ENCODE data around the gene COX6B2. TPM values are rescaled to one million over a fixed set of nuclear protein-coding genes. Genes with fewer than 3 reads are reported as not detected.
A peak's percentile ranks its signal among the peaks of the same experiment; 100 is the strongest.
"Not testable (repeated sequence)": the region's sequence is repeated elsewhere in the genome, so short reads cannot be mapped to it uniquely, and the experiment has no call there.

Gene COX6B2
- total RNA-seq, 1 donor from 2014 or later: not detected

DNA sequence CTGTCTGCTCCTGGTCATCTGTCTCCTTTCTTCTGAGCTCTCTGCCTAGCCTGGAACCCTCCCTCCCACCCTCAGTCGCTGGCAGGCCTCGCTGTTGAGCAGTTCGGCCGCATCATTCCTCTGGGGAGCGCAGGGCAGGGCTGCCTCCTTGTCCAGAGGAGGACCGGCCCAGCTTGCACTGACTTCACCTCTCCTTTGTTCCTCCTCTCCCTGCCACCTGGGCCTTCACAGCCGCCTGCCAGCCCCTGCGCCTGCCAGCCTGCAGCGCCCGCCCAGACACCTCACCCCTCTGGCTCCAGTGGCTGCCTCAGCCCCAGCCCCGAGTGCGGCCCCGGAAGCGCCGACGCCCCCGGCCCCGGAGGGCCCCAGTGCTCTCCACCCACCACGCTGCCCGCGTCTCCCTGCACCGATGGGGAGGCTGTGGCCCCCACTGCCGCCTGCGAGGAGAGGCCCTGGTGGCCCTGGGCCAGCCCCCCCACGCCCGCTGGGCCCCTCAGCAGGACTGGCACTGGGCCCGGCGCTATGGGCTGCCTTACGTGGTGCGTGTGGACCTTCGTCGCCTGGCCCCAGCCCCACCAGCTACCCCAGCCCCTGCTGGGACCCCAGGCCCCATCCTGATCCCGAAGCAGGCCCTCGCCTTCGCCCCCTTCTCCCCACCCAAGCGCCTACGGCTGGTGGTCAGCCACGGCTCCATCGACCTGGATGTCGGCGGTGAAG, 7.6 kb downstream of the COX6B2 start:
- no peak for DNase-seq
- intact Hi-C loops (cut with micrococcal nuclease): no loop called here

DNA sequence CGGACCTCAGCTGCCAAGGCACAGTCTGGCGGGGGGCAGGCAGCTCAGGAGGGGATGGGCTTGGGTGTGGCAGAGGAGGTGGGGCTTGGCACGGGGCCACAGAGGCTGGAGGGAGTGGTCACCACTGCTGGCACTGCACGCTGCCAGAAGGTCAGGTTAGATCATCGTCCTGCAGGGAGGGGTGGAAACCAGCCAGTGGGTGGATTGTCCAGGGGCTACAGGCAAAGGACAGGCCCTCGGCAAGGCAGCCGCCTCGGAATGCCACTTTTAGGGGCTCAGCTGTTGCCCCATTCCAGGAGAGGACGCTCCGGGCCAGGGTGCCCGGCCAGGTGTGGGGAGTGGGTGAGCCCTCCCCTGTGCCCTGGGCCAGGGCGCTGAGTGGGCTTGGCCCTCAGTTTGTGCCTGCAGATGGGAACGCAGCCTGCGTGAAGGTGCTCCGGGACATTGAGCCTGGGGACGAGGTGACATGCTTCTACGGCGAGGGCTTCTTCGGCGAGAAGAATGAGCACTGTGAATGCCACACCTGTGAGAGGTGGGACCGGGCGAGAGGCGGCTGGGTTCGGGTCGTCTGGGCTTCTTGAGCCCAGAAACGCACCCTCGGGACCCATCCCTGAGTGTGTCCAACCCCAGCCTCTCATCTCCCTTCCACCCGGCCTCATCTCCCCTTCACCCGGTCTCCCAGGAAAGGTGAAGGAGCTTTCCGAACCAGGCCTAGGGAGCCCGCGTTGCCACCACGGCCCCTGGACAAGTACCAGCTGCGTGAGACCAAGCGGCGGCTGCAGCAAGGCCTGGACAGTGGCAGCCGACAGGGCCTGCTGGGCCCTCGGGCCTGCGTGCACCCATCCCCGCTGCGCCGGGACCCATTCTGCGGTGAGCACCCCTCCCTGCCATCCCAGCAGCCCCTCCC, 8.4 kb downstream of the COX6B2 start:
- intact Hi-C loops (cut with micrococcal nuclease): no loop called here
- ATAC-seq (peak; percentile 40), DNase-seq (peak; percentile 69)

More for the DNA sequence above, 7.6 kb downstream of the COX6B2 start:
- peak; percentile 30 for ATAC-seq

DNA sequence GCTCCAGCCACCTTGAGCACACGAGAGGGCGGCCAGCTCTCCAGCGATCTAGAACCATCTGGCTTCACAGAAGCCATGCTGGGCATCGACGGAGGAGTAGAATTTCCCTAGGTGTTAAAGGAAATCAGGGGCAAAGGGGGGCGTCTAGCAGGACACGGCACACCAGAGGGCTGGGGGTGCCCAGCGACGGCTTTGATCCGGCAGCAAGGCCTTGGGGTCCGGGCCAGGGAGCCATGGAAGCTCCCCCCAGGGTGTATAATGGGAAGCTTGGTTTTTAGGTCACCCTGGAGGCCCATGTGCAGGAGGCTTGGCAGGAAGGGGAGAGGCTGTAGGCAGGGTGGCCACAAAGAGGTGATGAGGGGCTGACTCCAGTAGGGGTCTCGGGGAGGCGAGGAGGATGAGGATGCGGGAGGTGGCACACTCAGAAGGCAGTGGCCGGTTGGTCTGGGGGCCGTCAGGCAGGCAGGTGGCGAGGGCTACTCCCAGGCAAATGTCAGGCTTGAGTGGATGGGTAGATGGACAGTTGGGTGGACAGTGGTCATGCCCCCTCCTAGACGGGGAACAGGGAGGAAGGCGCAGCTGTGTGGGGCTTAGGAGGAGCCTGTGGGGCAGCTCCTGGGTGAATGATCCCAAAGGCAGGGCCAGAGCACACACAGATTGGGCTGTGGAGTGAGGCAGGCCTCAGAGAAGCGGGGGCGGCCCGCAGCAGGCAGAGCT, 9.3 kb downstream of the COX6B2 start:
- intact Hi-C loops (cut with micrococcal nuclease): no loop called here
- DNase-seq (no peak), ATAC-seq (no peak)

DNA sequence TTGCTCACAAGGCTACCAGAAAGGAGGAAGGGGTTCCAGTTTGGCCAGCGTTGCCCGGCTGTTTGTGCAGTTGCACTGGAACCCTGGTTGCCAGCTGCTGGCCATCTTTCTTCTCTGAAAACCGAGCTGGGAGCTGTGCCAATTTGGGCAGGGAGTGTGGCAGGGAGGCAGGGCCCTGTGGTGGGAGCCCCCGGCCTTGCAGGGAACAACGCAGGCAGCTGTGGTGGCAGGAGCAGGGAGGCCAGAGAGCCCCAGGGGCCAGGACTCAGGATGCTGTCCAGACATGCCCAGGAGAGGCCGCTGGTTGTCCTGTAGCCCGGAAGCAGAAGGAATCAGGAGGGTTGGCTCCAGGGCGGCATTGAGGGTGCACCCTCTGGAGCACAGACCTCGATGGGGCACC, 10.1 kb downstream of the COX6B2 start:
- ATAC-seq: no peak
- intact Hi-C loops (cut with micrococcal nuclease): no loop called here
- DNase-seq: no peak

DNA sequence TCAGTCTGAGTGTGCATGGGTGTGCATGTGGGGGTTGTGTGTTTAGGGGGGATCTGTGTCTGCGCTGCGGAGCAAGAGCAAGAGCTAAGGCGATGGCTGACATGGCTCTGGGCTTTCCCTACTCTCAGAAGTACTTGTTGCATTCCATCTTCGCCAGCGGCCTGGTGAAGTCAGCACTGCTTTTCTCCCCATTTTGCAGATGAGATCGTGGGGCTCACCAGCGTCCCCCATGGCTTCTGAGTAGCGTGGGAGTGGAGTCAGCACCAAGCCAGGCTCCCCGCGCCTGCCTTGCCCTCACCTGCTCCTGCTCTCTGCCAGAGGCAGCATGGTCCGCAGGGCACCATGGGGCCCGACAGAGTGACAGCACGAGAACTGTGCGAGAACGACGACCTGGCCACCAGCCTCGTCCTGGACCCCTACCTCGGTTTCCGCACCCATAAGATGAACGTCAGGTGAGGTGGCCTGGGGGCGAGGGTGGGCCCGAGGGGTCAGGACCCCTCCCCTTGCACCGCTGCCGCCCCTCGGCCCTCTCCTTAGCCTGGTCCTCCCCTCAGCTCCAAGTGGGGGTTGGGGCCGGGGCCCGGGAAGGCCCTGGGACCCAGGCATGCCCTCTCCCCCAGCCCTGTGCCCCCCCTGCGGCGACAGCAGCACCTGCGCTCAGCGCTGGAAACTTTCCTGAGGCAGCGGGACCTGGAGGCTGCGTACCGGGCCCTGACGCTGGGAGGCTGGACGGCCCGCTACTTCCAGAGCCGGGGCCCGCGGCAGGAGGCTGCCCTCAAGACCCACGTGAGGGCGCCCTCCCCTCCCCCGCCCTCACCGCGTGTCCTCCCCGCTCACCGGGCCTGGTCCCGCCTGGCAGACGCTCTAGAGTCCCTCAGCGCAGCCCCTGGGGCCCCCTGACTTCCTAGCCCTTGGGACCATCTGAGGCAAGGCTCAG, 12.7 kb downstream of the COX6B2 start:
- ATAC-seq: no peak
- DNase-seq: no peak
- intact Hi-C loops (cut with micrococcal nuclease): no loop called here

DNA sequence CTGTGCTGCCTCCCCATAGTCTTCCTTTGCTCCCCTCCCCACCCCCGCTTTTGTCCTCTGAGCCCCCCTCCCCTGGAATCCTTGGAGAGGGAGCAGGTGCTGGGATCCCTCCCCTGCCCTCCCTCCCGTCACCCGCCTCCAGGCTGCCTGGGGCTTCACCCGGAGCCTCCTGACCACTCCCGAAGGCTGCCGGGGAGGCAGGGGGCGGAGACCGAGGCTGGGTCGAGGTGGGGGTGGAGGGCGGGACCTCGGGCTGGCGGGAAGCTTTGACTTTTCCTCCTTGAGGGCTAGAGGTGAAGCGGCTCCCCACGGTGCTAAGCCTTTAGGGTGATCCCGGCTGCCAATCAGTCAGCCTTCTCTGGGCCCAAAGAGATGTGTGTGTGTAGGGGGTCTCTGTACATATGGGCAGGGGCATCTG, 13.3 kb downstream of the COX6B2 start:
- intact Hi-C loops (cut with micrococcal nuclease): no loop called here
- DNase-seq: peak; percentile 83
- ATAC-seq: peak; percentile 4

DNA sequence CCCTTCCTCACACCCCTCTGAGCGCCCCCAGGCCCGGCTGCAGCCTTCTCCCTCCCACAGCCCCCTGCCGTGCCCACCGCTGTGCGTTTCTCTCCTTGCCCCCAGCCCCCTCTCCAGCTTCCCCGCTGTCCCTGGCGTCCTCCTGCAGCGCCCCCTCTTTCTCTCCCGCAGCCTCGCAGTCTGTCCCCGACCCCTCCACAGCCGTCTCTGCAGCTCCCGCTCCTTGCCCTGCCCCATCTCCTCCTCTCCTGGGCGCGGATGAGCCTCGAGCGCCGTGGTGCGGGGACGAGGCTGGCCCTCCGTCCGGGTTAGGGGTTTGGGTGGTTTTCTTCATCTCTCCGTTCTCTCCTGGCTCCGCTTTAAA, 13.8 kb downstream of the COX6B2 start:
- ATAC-seq (no peak), DNase-seq (no peak)
- intact Hi-C loops (cut with micrococcal nuclease): no loop called here

DNA sequence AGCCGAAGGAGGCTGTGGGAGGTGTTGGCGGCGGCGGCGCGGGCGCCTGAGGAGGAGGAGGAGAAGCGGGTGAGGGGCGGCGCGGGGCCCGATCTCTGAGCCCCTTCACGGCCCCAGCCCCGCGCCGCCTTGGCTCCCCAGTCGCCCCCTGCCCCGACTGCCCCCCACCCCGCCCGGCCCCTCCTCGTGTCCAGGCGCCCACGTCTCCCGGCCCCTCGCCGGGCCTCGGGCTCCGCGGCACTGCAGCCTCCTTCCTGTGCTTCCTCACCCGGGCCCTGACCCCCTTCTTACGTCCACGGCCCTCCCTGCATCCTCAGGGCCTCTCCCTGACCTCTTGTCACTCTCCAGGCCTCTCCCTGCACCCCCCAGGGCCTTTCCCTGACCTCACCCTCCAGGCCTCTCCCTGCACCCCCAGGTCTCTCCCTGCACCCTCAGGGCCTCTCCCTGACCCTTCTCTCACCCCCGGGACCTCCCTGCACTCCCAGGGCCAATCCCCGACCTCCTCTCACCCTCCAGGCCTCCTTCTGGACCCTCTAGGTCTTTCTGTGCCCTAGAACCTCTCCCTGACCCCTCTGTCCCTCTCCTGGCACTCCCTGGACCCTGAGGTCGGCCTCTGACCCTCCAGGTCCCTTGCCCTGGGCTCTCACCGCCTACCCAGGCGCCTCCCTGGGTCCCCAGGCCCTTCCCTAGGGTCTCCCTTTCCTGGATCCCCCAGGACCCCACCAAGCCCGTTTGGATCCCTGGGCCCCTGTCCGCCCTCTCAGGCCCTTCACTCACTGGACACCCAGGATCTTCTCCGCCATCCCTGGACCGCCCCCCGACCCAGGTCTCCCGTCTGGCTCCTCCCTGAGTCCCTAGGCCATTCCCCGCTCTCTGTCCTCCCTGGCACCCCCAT, 14.4 kb downstream of the COX6B2 start:
- DNase-seq: no peak
- no peak for ATAC-seq
- intact Hi-C loops (cut with micrococcal nuclease): no loop called here

DNA sequence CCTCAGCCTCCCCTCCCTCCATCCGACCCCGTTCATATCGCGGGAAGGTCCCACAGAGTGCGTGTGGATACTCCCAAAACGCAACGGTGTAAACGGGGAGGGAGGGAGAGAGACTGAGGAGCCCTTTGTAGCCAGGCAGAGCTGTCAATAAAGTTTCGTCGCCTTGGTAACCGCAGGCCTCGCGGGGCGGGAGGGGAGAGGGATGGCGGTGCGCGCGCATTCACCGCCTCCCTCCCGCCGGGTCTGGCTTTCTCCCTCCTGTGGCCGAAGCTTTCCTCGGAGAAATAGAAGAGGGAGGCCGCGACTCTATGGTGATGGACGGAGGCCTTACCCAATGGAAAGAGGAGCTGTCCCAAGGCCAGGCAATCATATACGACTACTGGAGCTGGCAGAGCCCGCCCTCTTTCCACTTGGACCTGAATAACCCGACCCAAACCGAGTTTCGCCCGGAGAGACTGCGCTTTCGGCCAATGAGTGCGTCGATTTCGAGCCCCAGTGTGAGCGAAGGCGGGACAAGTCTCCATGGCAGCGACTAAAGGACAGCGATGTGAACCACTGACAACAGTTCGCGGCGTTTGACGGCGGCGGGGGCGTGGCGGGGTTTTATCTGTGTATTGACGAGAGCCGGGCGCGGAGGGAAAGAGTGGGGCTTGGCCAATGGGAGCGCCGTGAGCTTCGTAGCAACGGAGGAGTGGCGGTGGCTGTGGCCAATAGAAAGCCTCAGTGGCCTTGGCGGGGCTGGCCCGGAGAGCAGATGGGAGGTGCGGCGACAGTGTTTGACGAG, 15.2 kb downstream of the COX6B2 start, which contains the start of gene KMT5C:
TSS of gene KMT5C (plus strand) at position 772 of the 784 bp plus-strand sequence. CDS start 2,061 bp downstream, outside the sequence.
- intact Hi-C loops (cut with micrococcal nuclease): no loop called here
- peak; percentile 100 for DNase-seq
- peak; percentile 92 for ATAC-seq

DNA sequence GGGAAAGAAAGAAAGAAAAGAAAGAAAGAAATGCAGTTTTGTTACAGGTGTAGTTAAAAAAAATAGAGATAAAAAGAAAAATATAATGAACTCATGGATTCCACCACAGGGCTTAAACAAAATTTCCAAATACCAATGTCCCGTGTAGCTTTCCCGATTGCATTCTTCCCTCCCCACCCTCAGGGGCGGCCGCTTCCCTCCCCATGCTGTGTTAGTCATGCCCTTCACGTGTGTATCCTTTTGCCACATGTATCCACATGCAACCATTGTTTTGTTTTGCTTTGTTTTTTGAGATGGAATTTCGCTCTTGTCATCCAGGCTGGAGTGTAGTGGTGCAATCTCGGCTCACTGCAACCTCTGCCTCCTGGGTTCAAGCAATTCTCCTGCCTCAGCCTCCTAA, 18.4 kb downstream of the COX6B2 start:
- intact Hi-C loops (cut with micrococcal nuclease): no loop called here
- ATAC-seq (no peak), DNase-seq (no peak)

DNA sequence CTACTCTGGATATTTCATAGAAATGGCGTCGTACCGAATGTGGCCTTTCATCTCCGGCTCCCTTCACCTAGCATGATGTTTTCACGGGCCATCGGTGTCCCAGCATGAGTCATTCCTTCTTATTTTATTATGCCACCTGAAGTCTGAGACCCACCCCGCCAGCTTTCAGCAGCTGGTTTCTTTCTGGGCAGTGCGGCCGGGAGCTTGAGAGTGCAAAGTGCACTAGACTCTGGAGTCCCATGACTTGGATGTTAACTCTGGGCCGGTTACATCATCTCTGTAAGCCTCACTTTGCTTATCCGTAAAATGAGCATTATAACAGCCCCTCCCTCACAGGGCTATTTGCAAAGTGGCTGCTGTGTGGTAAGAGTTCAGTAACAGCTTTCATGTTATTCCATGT, 20.6 kb downstream of the COX6B2 start:
- DNase-seq: no peak
- no peak for ATAC-seq
- intact Hi-C loops (cut with micrococcal nuclease): no loop called here

DNA sequence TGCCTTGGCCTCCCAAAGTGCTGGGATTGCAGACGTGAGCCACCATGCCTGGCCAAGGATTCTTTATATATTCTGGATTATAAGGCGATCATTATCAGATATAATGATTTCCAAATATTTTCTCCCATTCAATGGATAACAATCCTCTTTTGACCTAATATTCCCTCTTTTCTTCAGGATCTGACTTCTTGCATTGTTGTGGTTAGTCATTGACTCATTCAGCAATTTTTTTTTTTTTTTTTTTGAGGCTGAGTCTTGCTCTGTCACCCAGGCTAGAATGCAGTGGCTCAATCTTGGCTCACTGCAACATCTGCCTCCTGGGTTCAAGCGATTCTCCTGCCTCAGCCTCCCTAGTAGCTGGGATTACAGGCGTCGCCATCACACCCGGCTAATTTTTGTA, 24.7 kb downstream of the COX6B2 start:
- ATAC-seq; DNase-seq; intact Hi-C loops (cut with micrococcal nuclease): not testable (repeated sequence)

DNA sequence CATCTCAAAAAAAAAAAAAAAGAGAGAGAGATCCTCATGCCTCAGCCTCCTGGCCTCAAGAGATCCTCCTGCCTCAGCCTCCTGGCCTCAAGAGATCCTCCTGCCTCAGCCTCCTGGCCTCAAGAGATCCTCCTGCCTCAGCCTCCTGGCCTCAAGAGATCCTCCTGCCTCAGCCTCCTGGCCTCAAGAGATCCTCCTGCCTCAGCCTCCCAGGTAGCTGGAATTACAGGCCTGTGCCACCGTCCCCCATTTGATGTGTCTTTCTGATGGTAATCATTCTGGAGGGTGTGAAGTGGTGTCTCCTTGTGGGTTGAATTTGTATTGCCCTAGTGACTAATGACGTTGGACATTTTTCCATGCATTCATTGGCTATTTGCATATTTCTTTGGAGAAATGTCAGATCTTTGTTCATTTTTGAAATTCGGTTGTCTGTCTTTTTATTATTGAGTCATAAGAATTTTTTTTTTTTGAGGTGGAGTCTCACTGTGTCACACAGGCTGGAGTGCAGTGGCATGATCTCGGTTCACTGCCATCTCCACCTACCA, 25.7 kb downstream of the COX6B2 start:
- DNase-seq; ATAC-seq; intact Hi-C loops (cut with micrococcal nuclease): not testable (repeated sequence)

DNA sequence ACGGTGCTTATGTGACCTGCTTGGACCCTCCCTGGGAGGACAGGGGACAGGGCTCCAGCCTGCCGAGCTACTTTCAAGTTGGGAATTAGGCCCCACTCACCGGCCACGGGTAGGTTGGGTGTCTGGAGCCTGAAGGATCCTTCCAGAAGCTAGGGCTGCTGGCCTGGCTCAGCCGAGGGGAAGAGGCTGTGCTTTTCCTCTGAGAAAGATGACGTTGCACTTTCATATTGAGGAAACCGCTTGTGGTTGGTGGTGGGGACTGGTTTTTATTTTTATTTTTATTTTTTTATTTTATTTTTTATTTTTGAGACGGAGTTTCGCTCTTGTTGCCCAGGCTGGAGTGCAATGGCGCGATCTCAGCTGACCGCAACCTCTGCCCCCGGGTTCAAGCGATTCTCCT, 29.3 kb downstream of the COX6B2 start, which contains the start of gene TMEM150B:
TSS of gene TMEM150B (minus strand) at position 170 of the 400 bp plus-strand sequence. CDS start 4,305 bp downstream, outside the sequence.
- DNase-seq: no peak
- intact Hi-C loops (cut with micrococcal nuclease): no loop called here
- ATAC-seq: peak; percentile 26

DNA sequence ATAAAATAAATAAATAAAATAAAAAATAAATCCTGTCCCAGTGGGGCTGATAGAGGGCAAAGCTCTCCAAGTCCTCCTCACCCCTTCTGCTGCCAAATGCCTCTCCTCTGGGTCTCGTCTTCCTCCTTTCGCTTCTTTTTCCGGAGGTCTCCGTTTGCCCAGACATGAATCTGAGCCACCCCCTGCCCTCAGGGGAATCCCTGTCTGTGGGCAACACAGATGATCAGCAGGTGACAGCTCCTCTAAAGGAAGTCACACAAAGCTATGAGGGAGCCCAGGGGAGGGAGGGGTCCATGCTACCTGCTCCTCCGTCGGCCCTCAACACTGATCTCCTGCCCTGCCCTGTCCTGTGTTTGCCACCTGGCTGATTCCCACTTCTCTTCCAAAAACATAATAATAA, 29.9 kb downstream of the COX6B2 start:
- no peak for DNase-seq
- intact Hi-C loops (cut with micrococcal nuclease): no loop called here
- ATAC-seq: no peak

DNA sequence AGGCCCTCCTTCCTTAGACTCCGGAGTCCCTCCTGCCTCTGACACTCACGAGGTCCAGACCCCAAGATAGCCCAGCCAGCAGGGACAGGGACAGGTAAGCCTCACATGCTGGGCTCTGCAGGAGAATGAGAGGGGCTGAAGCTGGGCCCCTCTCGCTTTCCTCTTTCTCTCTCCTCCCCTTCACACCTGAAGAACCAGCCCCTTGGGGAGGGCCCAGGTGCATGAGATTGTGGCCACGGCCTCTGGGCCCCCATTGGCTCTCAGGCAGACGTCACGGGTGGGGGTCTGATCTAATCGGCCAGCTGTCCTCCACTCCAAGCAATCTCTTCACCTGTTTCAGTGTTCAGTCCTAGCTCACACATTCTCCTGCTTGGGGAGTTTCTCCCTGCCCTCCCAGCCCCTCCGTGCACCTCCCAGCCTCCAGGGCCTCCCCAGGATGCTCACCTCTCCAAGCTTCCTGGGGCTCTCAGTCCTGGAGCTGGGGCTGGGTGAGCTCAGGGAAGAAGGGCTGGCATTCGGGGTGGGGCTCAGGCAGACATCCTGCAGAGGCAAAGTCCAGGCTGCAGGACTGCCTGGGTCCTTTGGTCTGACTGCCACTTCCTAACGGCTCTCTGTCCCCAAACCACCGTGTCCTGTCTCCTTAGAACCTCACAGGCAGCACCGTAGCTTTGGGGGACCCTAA, 32.2 kb downstream of the COX6B2 start:
- intact Hi-C loops (cut with micrococcal nuclease): no loop called here
- DNase-seq: no peak
- ATAC-seq: no peak
